GM19372 (cell line): ENCODE measurements around the gene PCDHAC1.

Experiments
- ATAC-seq: cut with Tn5 transposase; IDR thresholded peaks from one replicate; pipeline ENCODE4 v1.9.1; 2021; ENCODE audit warnings: mild to moderate bottlenecking, low read depth, moderate library complexity; ENCODE audit not compliant: unreplicated experiment

The PCDHAC1 gene

DNA sequence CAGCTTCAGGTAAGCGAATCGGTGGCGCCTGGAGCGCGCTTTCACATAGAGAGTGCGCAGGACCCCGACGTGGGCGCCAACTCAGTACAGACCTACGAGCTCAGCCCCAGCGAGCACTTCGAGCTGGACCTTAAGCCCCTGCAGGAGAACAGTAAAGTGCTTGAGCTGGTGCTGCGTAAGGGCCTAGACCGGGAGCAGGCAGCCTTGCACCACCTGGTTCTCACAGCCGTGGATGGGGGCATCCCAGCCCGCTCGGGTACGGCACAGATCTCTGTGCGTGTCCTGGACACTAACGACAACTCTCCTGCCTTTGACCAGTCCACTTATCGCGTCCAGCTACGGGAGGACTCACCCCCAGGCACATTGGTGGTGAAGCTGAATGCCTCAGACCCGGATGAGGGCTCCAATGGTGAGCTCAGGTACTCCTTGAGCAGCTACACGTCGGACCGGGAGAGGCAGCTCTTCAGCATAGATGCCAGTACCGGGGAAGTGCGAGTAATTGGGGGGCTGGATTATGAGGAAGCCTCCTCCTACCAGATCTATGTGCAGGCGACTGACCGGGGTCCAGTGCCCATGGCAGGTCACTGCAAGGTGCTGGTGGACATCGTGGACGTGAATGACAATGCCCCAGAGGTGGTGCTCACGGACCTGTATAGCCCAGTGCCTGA is 41.3 kb downstream of the PCDHAC1 start:
- ATAC-seq: no peak

GRCh38 chr5:140969880-140970279 is 43.8 kb downstream of the PCDHAC1 start:
- ATAC-seq: no peak

- ATAC-seq: no peak
Measured at GRCh38 chr5:140973550-140973949, 47.5 kb downstream of the PCDHAC1 start.

DNA sequence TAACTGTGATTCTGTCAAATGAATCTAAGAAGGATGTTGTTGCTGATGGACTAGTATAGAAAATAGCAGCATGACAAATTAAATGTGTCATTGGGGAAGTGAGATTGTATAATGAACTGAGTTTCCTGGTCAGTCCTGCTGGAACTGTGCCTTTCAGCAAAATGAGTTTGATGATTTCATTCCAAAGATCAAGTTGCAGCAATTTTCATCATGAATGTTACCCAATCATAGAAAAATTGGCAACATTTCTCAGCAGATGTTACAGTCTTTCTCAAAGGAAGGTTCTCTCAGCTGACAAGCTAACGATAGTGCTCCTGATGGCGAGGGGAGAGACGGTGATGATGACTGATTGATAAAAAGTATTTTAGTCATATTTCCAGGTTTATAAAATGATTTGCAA is 50.9 kb downstream of the PCDHAC1 start:
- ATAC-seq: no peak

- ATAC-seq: no peak
Measured at GRCh38 chr5:140978260-140978659, 52.2 kb downstream of the PCDHAC1 start.

GRCh38 chr5:140978983-140979382 is 52.9 kb downstream of the PCDHAC1 start:
- ATAC-seq: no peak
